ENCODE data around the gene RALGAPA2.

DNA sequence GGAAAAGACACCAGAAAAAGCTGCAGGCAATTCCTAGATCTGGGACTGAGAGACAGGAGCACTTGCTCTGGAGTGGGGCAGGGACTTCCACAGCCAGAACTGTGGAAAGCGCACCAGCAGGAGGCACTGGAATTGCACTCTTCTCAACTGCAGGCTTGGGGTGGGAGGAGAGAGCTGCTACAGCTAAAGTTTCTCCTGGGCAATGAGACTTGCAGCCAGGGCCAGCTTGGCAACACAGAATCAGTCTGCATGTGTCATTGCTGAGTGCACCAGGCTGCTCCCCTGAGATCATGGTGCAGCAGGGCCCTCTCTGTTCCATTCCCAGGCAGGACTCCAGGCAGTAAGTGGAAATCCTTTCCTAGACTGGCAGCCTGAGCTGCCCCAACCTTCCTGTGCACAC, 198.7 kb downstream of the RALGAPA2 start:
- TF ChIP-seq NR1H2 (CRISPR knock-in tag; IDR thresholded peaks at IDR 0.05) (no peak), FOXK1 (CRISPR knock-in tag; IDR thresholded peaks at IDR 0.05) (no peak), TP53 (CRISPR knock-in tag; IDR thresholded peaks at IDR 0.05) (no peak), ESRRA (CRISPR knock-in tag; IDR thresholded peaks at IDR 0.05; ENCODE audit: borderline replicate concordance) (no peak), SMAD4 (CRISPR knock-in tag; IDR thresholded peaks at IDR 0.05) (no peak), OVOL2 (CRISPR knock-in tag; IDR thresholded peaks at IDR 0.05; ENCODE audit: borderline replicate concordance) (no peak), NR2C2 (CRISPR knock-in tag; IDR thresholded peaks at IDR 0.05) (no peak), NFYB (CRISPR knock-in tag; conservative IDR thresholded peaks at IDR 0.05; ENCODE audit: low read depth) (no peak)
- TF ChIP-seq, protein P1, sequence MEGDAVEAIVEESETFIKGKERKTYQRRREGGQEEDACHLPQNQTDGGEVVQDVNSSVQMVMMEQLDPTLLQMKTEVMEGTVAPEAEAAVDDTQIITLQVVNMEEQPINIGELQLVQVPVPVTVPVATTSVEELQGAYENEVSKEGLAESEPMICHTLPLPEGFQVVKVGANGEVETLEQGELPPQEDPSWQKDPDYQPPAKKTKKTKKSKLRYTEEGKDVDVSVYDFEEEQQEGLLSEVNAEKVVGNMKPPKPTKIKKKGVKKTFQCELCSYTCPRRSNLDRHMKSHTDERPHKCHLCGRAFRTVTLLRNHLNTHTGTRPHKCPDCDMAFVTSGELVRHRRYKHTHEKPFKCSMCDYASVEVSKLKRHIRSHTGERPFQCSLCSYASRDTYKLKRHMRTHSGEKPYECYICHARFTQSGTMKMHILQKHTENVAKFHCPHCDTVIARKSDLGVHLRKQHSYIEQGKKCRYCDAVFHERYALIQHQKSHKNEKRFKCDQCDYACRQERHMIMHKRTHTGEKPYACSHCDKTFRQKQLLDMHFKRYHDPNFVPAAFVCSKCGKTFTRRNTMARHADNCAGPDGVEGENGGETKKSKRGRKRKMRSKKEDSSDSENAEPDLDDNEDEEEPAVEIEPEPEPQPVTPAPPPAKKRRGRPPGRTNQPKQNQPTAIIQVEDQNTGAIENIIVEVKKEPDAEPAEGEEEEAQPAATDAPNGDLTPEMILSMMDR (IDR thresholded peaks at IDR 0.05): no peak
- TF ChIP-seq, protein P2, sequence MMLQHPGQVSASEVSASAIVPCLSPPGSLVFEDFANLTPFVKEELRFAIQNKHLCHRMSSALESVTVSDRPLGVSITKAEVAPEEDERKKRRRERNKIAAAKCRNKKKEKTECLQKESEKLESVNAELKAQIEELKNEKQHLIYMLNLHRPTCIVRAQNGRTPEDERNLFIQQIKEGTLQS (CRISPR knock-in tag; conservative IDR thresholded peaks at IDR 0.05): no peak
- TF ChIP-seq, protein P3, sequence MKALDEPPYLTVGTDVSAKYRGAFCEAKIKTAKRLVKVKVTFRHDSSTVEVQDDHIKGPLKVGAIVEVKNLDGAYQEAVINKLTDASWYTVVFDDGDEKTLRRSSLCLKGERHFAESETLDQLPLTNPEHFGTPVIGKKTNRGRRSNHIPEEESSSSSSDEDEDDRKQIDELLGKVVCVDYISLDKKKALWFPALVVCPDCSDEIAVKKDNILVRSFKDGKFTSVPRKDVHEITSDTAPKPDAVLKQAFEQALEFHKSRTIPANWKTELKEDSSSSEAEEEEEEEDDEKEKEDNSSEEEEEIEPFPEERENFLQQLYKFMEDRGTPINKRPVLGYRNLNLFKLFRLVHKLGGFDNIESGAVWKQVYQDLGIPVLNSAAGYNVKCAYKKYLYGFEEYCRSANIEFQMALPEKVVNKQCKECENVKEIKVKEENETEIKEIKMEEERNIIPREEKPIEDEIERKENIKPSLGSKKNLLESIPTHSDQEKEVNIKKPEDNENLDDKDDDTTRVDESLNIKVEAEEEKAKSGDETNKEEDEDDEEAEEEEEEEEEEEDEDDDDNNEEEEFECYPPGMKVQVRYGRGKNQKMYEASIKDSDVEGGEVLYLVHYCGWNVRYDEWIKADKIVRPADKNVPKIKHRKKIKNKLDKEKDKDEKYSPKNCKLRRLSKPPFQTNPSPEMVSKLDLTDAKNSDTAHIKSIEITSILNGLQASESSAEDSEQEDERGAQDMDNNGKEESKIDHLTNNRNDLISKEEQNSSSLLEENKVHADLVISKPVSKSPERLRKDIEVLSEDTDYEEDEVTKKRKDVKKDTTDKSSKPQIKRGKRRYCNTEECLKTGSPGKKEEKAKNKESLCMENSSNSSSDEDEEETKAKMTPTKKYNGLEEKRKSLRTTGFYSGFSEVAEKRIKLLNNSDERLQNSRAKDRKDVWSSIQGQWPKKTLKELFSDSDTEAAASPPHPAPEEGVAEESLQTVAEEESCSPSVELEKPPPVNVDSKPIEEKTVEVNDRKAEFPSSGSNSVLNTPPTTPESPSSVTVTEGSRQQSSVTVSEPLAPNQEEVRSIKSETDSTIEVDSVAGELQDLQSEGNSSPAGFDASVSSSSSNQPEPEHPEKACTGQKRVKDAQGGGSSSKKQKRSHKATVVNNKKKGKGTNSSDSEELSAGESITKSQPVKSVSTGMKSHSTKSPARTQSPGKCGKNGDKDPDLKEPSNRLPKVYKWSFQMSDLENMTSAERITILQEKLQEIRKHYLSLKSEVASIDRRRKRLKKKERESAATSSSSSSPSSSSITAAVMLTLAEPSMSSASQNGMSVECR (CRISPR knock-in tag; IDR thresholded peaks at IDR 0.05; ENCODE audit: borderline replicate concordance): no peak
- TF ChIP-seq, protein P4, sequence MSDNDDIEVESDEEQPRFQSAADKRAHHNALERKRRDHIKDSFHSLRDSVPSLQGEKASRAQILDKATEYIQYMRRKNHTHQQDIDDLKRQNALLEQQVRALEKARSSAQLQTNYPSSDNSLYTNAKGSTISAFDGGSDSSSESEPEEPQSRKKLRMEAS (CRISPR knock-in tag; IDR thresholded peaks at IDR 0.05): no peak
- TF ChIP-seq, protein P5, sequence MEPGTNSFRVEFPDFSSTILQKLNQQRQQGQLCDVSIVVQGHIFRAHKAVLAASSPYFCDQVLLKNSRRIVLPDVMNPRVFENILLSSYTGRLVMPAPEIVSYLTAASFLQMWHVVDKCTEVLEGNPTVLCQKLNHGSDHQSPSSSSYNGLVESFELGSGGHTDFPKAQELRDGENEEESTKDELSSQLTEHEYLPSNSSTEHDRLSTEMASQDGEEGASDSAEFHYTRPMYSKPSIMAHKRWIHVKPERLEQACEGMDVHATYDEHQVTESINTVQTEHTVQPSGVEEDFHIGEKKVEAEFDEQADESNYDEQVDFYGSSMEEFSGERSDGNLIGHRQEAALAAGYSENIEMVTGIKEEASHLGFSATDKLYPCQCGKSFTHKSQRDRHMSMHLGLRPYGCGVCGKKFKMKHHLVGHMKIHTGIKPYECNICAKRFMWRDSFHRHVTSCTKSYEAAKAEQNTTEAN (CRISPR knock-in tag; IDR thresholded peaks at IDR 0.05): no peak
- TF ChIP-seq, protein P6, sequence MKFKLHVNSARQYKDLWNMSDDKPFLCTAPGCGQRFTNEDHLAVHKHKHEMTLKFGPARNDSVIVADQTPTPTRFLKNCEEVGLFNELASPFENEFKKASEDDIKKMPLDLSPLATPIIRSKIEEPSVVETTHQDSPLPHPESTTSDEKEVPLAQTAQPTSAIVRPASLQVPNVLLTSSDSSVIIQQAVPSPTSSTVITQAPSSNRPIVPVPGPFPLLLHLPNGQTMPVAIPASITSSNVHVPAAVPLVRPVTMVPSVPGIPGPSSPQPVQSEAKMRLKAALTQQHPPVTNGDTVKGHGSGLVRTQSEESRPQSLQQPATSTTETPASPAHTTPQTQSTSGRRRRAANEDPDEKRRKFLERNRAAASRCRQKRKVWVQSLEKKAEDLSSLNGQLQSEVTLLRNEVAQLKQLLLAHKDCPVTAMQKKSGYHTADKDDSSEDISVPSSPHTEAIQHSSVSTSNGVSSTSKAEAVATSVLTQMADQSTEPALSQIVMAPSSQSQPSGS (CRISPR knock-in tag; IDR thresholded peaks at IDR 0.05; ENCODE audit: borderline replicate concordance, low read depth): no peak
